Stimulated activated CD8-positive, alpha-beta memory T cell treated with anti-CD3 and anti-CD28 coated beads, Interleukin-15, amount 100 ng/mL, for 48 hours (primary cell): ENCODE results near the gene PRKCE.

Experiments used
- DNase-seq, 2 donors: peaks; one replicate each; pipeline ENCODE4 v3.0.0-alpha.2; 2020; ENCODE audit warnings: low read depth in 2 of 2

The PRKCE gene

GRCh38 chr2:45932278-45932975 lies 281.0 kb downstream of the PRKCE start:
- DNase-seq: no peak

- DNase-seq: peak; percentile 21 to 25
Observed at GRCh38 chr2:45935791-45936622, 284.5 kb downstream of the PRKCE start.

GRCh38 chr2:45936623-45936979 lies 285.1 kb downstream of the PRKCE start:
- DNase-seq: no peak

- no peak for DNase-seq
Observed at GRCh38 chr2:45937990-45938389, 286.5 kb downstream of the PRKCE start.

GRCh38 chr2:45938649-45939511 lies 287.4 kb downstream of the PRKCE start:
- DNase-seq: no peak

GRCh38 chr2:45941531-45942236 lies 290.2 kb downstream of the PRKCE start:
- DNase-seq: no peak

- no peak for DNase-seq
Observed at GRCh38 chr2:45942237-45942738, 290.8 kb downstream of the PRKCE start.

- no peak for DNase-seq
Observed at GRCh38 chr2:45943219-45944044, 292.0 kb downstream of the PRKCE start.

- DNase-seq: no peak
Observed at GRCh38 chr2:45944074-45944473, 292.6 kb downstream of the PRKCE start.

- no peak for DNase-seq
Observed at GRCh38 chr2:45945302-45945717, 293.8 kb downstream of the PRKCE start.

- no peak for DNase-seq
Observed at GRCh38 chr2:45946023-45946422, 294.5 kb downstream of the PRKCE start.

- no peak for DNase-seq
Observed at GRCh38 chr2:45950606-45951005, 299.1 kb downstream of the PRKCE start.

GRCh38 chr2:45951025-45951727 lies 299.7 kb downstream of the PRKCE start:
- DNase-seq: no peak

- no peak for DNase-seq
Observed at GRCh38 chr2:45952591-45952990, 301.1 kb downstream of the PRKCE start.

GRCh38 chr2:45953376-45954027 lies 302.0 kb downstream of the PRKCE start:
- DNase-seq: no peak

- DNase-seq: no peak
Observed at GRCh38 chr2:45954233-45954850, 302.9 kb downstream of the PRKCE start.

- no peak for DNase-seq
Observed at GRCh38 chr2:45957533-45958227, 306.2 kb downstream of the PRKCE start.
